Cardiac fibroblast (primary cell): ENCODE data around the gene CLSTN1.

ENCODE experiments used
- DNase-seq, 2 donors: peaks; one replicate each; pipeline versions ENCODE4 v3.0.0 to v3.0.0-alpha.2; 2010; ENCODE audit warnings: low read depth in 2 of 2
- H3K4me3 ChIP-seq, 2 donors: replicated peaks in 1 of 2; 1 replicate in 1 of 2; 2 replicates in 1 of 2; pipeline ENCODE4 v1.5.1; 2011; ENCODE audit warnings: low read depth in 2 of 2, low read length in 2 of 2, mild to moderate bottlenecking in 2 of 2, moderate library complexity in 1 of 2
- TF ChIP-seq, protein P1 (sequence below): IDR thresholded peaks from one replicate; pipeline ENCODE4 v1.5.1; 2011; ENCODE audit warnings: low read depth, mild to moderate bottlenecking, low read length, inconsistent platforms

Gene CLSTN1

GRCh38 chr1:9746211-9746610 lies 77.6 kb downstream of the CLSTN1 start:
- TF ChIP-seq, protein P1, sequence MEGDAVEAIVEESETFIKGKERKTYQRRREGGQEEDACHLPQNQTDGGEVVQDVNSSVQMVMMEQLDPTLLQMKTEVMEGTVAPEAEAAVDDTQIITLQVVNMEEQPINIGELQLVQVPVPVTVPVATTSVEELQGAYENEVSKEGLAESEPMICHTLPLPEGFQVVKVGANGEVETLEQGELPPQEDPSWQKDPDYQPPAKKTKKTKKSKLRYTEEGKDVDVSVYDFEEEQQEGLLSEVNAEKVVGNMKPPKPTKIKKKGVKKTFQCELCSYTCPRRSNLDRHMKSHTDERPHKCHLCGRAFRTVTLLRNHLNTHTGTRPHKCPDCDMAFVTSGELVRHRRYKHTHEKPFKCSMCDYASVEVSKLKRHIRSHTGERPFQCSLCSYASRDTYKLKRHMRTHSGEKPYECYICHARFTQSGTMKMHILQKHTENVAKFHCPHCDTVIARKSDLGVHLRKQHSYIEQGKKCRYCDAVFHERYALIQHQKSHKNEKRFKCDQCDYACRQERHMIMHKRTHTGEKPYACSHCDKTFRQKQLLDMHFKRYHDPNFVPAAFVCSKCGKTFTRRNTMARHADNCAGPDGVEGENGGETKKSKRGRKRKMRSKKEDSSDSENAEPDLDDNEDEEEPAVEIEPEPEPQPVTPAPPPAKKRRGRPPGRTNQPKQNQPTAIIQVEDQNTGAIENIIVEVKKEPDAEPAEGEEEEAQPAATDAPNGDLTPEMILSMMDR: no peak
- H3K4me3 ChIP-seq: no peak overlapping the region
- peak; percentile 28 to 46 for DNase-seq

DNA sequence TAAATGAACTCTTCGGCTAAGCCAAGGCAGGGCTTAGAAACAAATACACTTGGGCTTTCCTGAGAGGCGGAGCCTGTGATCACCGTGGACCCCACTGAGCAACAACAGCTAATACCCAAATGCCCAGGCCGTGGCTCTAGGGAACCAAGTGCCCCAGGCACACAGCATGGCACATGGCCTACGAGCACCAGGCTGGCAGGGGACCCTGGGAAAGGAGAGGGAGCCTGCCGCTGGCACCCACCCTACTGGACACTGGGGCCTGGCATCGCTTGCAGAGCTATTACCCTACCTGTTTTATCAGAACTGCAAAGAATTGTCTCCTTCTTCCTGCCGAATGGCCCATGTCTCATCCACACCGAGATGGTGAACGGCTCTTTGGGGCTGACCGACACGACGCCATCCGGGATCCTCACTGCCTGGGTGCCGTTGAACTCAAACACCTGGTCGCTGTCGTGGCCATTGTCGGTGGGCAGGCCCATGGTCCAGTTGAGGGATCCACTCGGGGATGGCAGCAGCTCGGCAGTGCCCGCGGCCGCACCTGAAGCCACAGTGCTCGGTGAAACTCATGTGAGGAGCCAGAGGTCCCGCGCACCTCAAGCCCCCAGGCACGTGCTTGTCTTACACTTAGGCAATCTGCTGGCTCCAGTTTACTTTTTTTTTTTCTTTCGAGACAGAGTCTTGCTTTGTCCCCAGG lies 79.5 kb downstream of the CLSTN1 start:
- TF ChIP-seq, protein P1: no peak
- no peak overlapping the region for H3K4me3 ChIP-seq
- no peak for DNase-seq

DNA sequence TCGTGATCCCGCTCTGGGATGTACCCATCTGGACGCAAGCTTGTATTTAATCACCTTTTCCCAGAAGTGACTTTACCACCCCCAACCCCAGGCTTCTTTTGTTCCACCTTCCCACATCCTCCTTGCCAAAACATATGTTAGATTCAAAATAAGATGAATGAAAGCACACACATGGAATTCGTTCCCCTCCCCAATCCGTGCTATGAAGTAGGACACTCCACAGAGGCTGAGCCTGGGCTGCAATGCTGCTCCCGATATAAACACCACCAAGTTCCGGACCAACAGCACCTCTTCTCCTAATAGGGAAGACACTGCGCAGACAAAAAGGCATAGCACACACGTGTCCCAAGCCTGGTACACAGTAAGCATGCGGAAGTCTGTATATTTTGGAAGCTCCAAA lies 86.1 kb downstream of the CLSTN1 start:
- TF ChIP-seq, protein P1: no peak
- DNase-seq: no peak

GRCh38 chr1:9737057-9737456 lies 86.7 kb downstream of the CLSTN1 start:
- no peak for DNase-seq
- TF ChIP-seq, protein P1: no peak
- no peak overlapping the region for H3K4me3 ChIP-seq

More for the DNA sequence above, 86.1 kb downstream of the CLSTN1 start:
- no peak overlapping the region for H3K4me3 ChIP-seq

GRCh38 chr1:9736241-9736640 lies 87.5 kb downstream of the CLSTN1 start:
- DNase-seq: no peak
- no peak overlapping the region for H3K4me3 ChIP-seq
- TF ChIP-seq, protein P1: no peak

DNA sequence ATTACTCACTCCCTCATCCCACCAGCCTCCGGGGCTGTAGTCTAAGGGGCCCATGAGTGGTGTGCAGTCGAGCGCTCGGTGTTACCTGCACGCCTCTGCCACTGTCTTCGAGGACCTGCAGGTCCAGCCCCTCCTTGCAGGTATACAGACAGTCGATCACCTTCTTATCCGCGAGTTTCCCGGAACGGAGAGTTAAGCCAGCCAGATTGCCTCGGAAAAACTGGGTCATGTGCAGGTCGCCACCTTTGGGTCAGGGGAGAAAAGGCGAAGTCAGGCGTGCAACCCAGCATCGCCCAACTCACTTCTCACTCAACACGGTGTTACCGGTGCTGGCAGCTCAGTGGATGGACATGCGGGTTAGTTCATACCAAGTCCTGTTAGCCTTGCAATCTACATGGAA lies 88.0 kb downstream of the CLSTN1 start:
- TF ChIP-seq, protein P1: no peak
- H3K4me3 ChIP-seq: no peak overlapping the region
- DNase-seq: no peak
